ENCODE results near the gene RNF222.
"Not testable (repeated sequence)": the region's sequence is repeated elsewhere in the genome, so short reads cannot be mapped to it uniquely, and the experiment has no call there.

The RNF222 gene

GRCh38 chr17:8412089-8412488 lies 14.5 kb upstream of the RNF222 start:
- FAIRE-seq (no peak), DNase-seq (ENCODE audit: low spot score) (no peak)

GRCh38 chr17:8410883-8411238 lies 13.2 kb upstream of the RNF222 start:
- FAIRE-seq: no peak
- no peak for DNase-seq (ENCODE audit: low spot score)

- peak; percentile 66 for DNase-seq (ENCODE audit: low spot score)
- peak; percentile 25 for FAIRE-seq
Measured at GRCh38 chr17:8409966-8410882, 12.6 kb upstream of the RNF222 start.

- DNase-seq (ENCODE audit: low spot score): no peak
- FAIRE-seq: no peak
Measured at GRCh38 chr17:8408371-8408770, 10.7 kb upstream of the RNF222 start.

GRCh38 chr17:8406174-8406573 lies 8.5 kb upstream of the RNF222 start:
- no peak for FAIRE-seq
- DNase-seq (ENCODE audit: low spot score): no peak

GRCh38 chr17:8405499-8406016 lies 7.9 kb upstream of the RNF222 start:
- no peak for FAIRE-seq
- no peak for DNase-seq (ENCODE audit: low spot score)

- DNase-seq (ENCODE audit: low spot score): no peak
Measured at GRCh38 chr17:8402921-8403536, 5.4 kb upstream of the RNF222 start.

GRCh38 chr17:8401107-8401506 lies 3.5 kb upstream of the RNF222 start:
- no peak for DNase-seq (ENCODE audit: low spot score)

More at GRCh38 chr17:8402921-8403536, 5.4 kb upstream of the RNF222 start:
- FAIRE-seq: no peak

GRCh38 chr17:8398980-8399379 lies 1.4 kb upstream of the RNF222 start:
- FAIRE-seq (no peak), DNase-seq (ENCODE audit: low spot score) (no peak)

More at GRCh38 chr17:8401107-8401506, 3.5 kb upstream of the RNF222 start:
- no peak for FAIRE-seq

GRCh38 chr17:8394497-8394896 lies 3.1 kb downstream of the RNF222 start:
- not testable (repeated sequence) for DNase-seq (ENCODE audit: low spot score); FAIRE-seq

GRCh38 chr17:8393470-8394231 lies 4.0 kb downstream of the RNF222 start:
- DNase-seq (ENCODE audit: low spot score) (no peak), FAIRE-seq (no peak)

- DNase-seq (ENCODE audit: low spot score): no peak
- FAIRE-seq: no peak
Measured at GRCh38 chr17:8392674-8393469, 4.8 kb downstream of the RNF222 start.

GRCh38 chr17:8392274-8392673 lies 5.4 kb downstream of the RNF222 start:
- DNase-seq (ENCODE audit: low spot score): no peak
- FAIRE-seq: no peak

- DNase-seq (ENCODE audit: low spot score) (no peak), FAIRE-seq (no peak)
Measured at GRCh38 chr17:8391711-8392110, 5.9 kb downstream of the RNF222 start.

GRCh38 chr17:8387914-8388651 lies 9.5 kb downstream of the RNF222 start:
- DNase-seq (ENCODE audit: low spot score): no peak
- no peak for FAIRE-seq

GRCh38 chr17:8386841-8387240 lies 10.8 kb downstream of the RNF222 start:
- DNase-seq (ENCODE audit: low spot score) (no peak), FAIRE-seq (no peak)

GRCh38 chr17:8384801-8385378 lies 12.7 kb downstream of the RNF222 start:
- peak; percentile 16 for FAIRE-seq

GRCh38 chr17:8383143-8383822 lies 14.3 kb downstream of the RNF222 start, which contains the start of gene RPL26:
TSS of gene RPL26 (minus strand) at chr17:8383193. CDS start at chr17:8382310, 883 bp downstream.
- DNase-seq (ENCODE audit: low spot score): peak; percentile 94
- FAIRE-seq: peak; percentile 78

More at GRCh38 chr17:8384801-8385378, 12.7 kb downstream of the RNF222 start:
- DNase-seq (ENCODE audit: low spot score): peak; percentile 87

- DNase-seq (ENCODE audit: low spot score) (no peak), FAIRE-seq (no peak)
Measured at GRCh38 chr17:8382880-8383142, 14.8 kb downstream of the RNF222 start.

All from RCC 7860 (cell line).